HepG2 (cell line): ENCODE data around the gene ENTPD2. TPM values are rescaled to one million over a fixed set of nuclear protein-coding genes. Genes with fewer than 3 reads are reported as not detected.

ENCODE experiments used
- ATAC-seq: fragments of 200-7000 bp; cut with Tn5 transposase; 3 replicates; pipeline ENCODE4 v1.9.1; 2020; ENCODE audit warnings: mild to moderate bottlenecking, moderate library complexity
- BruUV-seq: library from RNA; stranded (reverse); fragments of 400-500 nt; replicated peaks from 2 replicates; lab custom pipeline; 2021; lab: Mats Ljungman, UMichigan
- CTCF ChIA-PET: fragments of 300-600 bp; formaldehyde crosslinking; extraction: SDS; loops from one replicate; lab custom pipeline; 2021; ENCODE audit warnings: low total read pairs, inconsistent platforms, low intra/inter-chr PET ratio; lab: Yijun Ruan, JAX
- POLR2A ChIA-PET: fragments of 350-600 bp; sonication (Branson Sonifier 250); formaldehyde crosslinking; loops from one replicate; lab custom pipeline; 2020; ENCODE audit warnings: antibody characterized with exemption, inconsistent platforms; lab: Yijun Ruan, JAX
- DNase-seq: peaks from one replicate; pipeline ENCODE4 v3.0.0-alpha.2; 2015; ENCODE audit warnings: low spot score
- FAIRE-seq: peaks from 3 replicates; lab custom pipeline; 2011; peaks lifted over from hg19 to GRCh38; lab: Jason Lieb, UNC
- H2AFZ ChIP-seq: one replicate; pipeline ENCODE4 v1.6.1; 2011; ENCODE audit warnings: low read length, inconsistent platforms
- H3K27ac ChIP-seq: fragments of 300-600 bp; 3 replicates; pipeline ENCODE4 v1.8.0; 2011; ENCODE audit warnings: mixed run types, mild to moderate bottlenecking, mixed read lengths, low read length, inconsistent platforms; ENCODE audit not compliant: insufficient read depth; ENCODE audit errors: extremely low read length
- H3K27me3 ChIP-seq, 2 experiments: fragments of 200-600 bp in 1 of 2; 2 replicates in 1 of 2; 3 replicates in 1 of 2; pipeline versions ENCODE4 v1.6.0 to v1.8.0; 2011; ENCODE audit warnings: low read length in 2 of 2, mild to moderate bottlenecking in 2 of 2, moderate library complexity in 2 of 2, inconsistent platforms in 1 of 2; ENCODE audit not compliant: insufficient read depth in 2 of 2, control insufficient read depth in 1 of 2
- H3K36me3 ChIP-seq, 2 experiments: fragments of 200-600 bp in 1 of 2; replicated peaks in 1 of 2; 2 replicates in 1 of 2; 3 replicates in 1 of 2; pipeline versions ENCODE4 v1.5.1 to v1.8.0; 2011; ENCODE audit warnings: low read length in 2 of 2, inconsistent platforms in 1 of 2; ENCODE audit not compliant: insufficient read depth in 2 of 2, control insufficient read depth in 1 of 2
- H3K4me1 ChIP-seq: 2 replicates; pipeline ENCODE4 v1.5.1; 2012; ENCODE audit warnings: low read length, inconsistent platforms; ENCODE audit not compliant: insufficient read depth
- H3K4me2 ChIP-seq: 2 replicates; pipeline ENCODE4 v1.6.0; 2011; ENCODE audit warnings: low read depth, low read length, inconsistent platforms
- H3K4me3 ChIP-seq, 3 experiments: fragments of 200-600 bp in 1 of 3; sonication (generic), shearing (Covaris generic) in 1 of 3; replicated peaks in 1 of 3; 2 replicates each; pipeline ENCODE4 v1.5.1; 2011 to 2016; ENCODE audit warnings: low read length in 3 of 3, inconsistent platforms in 2 of 3, low read depth in 2 of 3, mild to moderate bottlenecking in 2 of 3, control low read depth in 1 of 3, mixed read lengths in 1 of 3; ENCODE audit not compliant: insufficient read depth in 1 of 3
- H3K79me2 ChIP-seq: one replicate; pipeline ENCODE4 v1.6.1; 2011; ENCODE audit warnings: low read length, inconsistent platforms; ENCODE audit not compliant: insufficient read depth
- H3K9ac ChIP-seq: 2 replicates; pipeline ENCODE4 v1.6.0; 2011; ENCODE audit warnings: mild to moderate bottlenecking, low read depth, low read length, inconsistent platforms; ENCODE audit not compliant: insufficient read depth
- H3K9me3 ChIP-seq: 2 replicates; pipeline ENCODE4 v1.5.1; 2012; ENCODE audit warnings: mild to moderate bottlenecking, low read length
- H4K20me1 ChIP-seq: 2 replicates; pipeline ENCODE4 v1.6.0; 2011; ENCODE audit warnings: inconsistent platforms, mild to moderate bottlenecking, low read length, moderate library complexity; ENCODE audit not compliant: insufficient read depth
- ATF7 ChIP-seq, 2 experiments: fragments of 450-650 bp in 1 of 2; sonication (generic) in 1 of 2; formaldehyde crosslinking in 1 of 2; IDR thresholded peaks; 2 replicates each; pipeline versions ENCODE4 v1.4.0 to v1.6.1; 2016 to 2020; ENCODE audit warnings: antibody characterized with exemption in 1 of 2, mild to moderate bottlenecking in 1 of 2, missing genetic modification reagents in 1 of 2
- ZSCAN25 ChIP-seq: sonication (generic); formaldehyde crosslinking; IDR thresholded peaks from 2 replicates; pipeline ENCODE4 v1.8.0; 2022; ENCODE audit warnings: mild to moderate bottlenecking, missing genetic modification reagents
- WGBS: methylation state at CpG from one replicate; pipeline ENCODE4 v1.1.6; 2017; ENCODE audit warnings: low lambda C conversion rate; 5-methylcytosine and 5-hydroxymethylcytosine counted together
- in situ Hi-C: cut with HindIII; loops from 2 replicates; pipeline ENCODE4 v1.10.0; 2017; ENCODE audit warnings: low pct_unique_long_range_greater_than_20kb; ENCODE audit not compliant: extremely low pct_ligation_motif_present
- intact Hi-C: fragments of 100-400 bp; cut with micrococcal nuclease; formaldehyde crosslinking; loops from one replicate; pipeline ENCODE4 v1.10.0; 2022; ENCODE audit not compliant: unreplicated experiment
- polyA plus RNA-seq, 8 experiments: library from polyadenylated mRNA; depleted of rRNA in 3 of 8; stranded (reverse) in 7 of 8; unstranded in 1 of 8; fragments of >200 nt; fragmentation: Illumina TruSeq in 4 of 8; extraction: Trizol in 4 of 8; gene quantifications; 2 replicates each; pipeline versions ENCODE4 v1.2.1 to v1.2.3, GENCODE V29; 2011 to 2016; ENCODE audit warnings: low read depth in 4 of 8, missing spikeins in 1 of 8, mixed read lengths in 1 of 8; ENCODE audit not compliant: insufficient read depth in 1 of 8
- total RNA-seq, 5 experiments: library from RNA; depleted of rRNA; stranded (reverse); fragments of >200 nt; fragmentation: Illumina TruSeq; extraction: Trizol; gene quantifications; 2 replicates each; pipeline ENCODE4 v1.2.3, GENCODE V29; 2016; ENCODE audit warnings: low read depth in 1 of 5
- TF ChIP-seq, protein P1 (sequence below): sonication (generic); formaldehyde crosslinking; IDR thresholded peaks from 2 replicates; pipeline ENCODE4 v1.4.0; 2020; ENCODE audit warnings: missing genetic modification reagents
- TF ChIP-seq, protein P2 (sequence below): sonication (generic); formaldehyde crosslinking; IDR thresholded peaks from 2 replicates; pipeline ENCODE4 v1.4.0; 2020; ENCODE audit warnings: missing genetic modification reagents
- TF ChIP-seq, protein P3 (sequence below), 2 experiments: sonication (generic) in 1 of 2; formaldehyde crosslinking in 1 of 2; IDR thresholded peaks; 2 replicates each; pipeline versions ENCODE4 v1.6.1 to v1.9.0; 2014 to 2022; ENCODE audit warnings: antibody characterized with exemption in 1 of 2, borderline replicate concordance in 1 of 2, inconsistent platforms in 1 of 2, low read depth in 1 of 2, missing genetic modification reagents in 1 of 2

The ENTPD2 gene
- total and polyA plus RNA-seq, 2 of the 13 experiments (the other 11 are each of a cell fraction or from before 2014, with no cell fraction given): 0.95 to 3.2 TPM

DNA sequence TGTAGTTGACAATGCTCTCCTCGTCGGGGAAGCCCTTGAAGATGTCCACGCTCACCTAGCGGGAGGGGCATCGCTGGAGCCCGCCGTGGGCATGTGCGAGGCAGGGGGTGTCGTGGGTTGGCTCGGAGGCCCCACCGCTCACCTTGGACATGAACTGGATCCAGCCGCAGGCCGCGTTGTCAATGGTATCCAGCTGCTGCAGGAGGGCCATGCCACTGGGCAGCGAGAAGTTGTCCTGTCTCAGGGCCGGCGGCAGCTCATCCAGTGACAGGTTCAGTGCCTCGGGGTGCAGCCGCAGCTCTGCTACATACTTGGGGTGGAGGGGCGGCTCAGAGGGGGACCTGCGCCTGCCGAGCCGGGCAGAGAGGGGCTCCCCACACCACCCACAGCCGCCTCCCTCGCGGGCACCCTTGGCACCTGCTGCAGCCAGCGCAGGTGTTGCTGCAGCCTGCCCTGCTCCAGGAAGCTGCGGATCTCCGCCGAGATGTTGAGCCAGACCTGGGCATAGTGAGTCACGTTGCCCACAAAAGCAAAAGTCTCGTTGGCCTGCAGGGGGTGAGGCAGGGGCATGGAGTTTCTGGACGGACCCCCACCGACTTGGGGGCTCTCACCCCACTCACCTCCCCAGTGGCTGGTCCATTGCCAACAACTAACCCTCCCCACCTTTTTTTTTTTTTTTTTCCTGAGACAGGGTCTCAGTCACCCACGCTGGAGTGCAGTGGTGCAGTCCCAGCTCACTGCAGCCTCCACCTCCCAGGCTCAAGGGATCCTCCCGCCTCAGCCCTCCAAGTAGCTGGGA lies 34.9 kb downstream of the ENTPD2 start:
- H3K27ac ChIP-seq: no peak overlapping the region
- peaks cover 27% of the 10 kb centered on the region for H3K4me1 ChIP-seq
- no peak overlapping the region for H3K4me3 ChIP-seq
- H3K9me3 ChIP-seq: no peaks in the 10 kb centered on the region
- H3K4me2 ChIP-seq: no peak overlapping the region
- peaks cover 1 to 2% of the 10 kb centered on the region in 2 experiments; a peak in 1 of 5 replicates for H3K36me3 ChIP-seq
- no peaks in the 10 kb centered on the region for H3K79me2 ChIP-seq
- H2AFZ ChIP-seq: no peak overlapping the region
- ATAC-seq (no peak), DNase-seq (no peak), FAIRE-seq (no peak)
- no peak overlapping the region for H3K9ac ChIP-seq
- no TSS peak for BruUV-seq
- ChIA-PET CTCF (no interaction called here), POLR2A (no interaction called here)
- no peaks in the 10 kb centered on the region for H3K27me3 ChIP-seq
- TF ChIP-seq ZSCAN25 (CRISPR knock-in tag): no peak
- no peak for TF ChIP-seq ATF7 (IDR thresholded peaks at IDR 0.05)
- TF ChIP-seq ATF7 (CRISPR knock-in tag; IDR thresholded peaks at IDR 0.05): no peak
- TF ChIP-seq, protein P1, sequence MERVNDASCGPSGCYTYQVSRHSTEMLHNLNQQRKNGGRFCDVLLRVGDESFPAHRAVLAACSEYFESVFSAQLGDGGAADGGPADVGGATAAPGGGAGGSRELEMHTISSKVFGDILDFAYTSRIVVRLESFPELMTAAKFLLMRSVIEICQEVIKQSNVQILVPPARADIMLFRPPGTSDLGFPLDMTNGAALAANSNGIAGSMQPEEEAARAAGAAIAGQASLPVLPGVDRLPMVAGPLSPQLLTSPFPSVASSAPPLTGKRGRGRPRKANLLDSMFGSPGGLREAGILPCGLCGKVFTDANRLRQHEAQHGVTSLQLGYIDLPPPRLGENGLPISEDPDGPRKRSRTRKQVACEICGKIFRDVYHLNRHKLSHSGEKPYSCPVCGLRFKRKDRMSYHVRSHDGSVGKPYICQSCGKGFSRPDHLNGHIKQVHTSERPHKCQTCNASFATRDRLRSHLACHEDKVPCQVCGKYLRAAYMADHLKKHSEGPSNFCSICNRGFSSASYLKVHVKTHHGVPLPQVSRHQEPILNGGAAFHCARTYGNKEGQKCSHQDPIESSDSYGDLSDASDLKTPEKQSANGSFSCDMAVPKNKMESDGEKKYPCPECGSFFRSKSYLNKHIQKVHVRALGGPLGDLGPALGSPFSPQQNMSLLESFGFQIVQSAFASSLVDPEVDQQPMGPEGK (CRISPR knock-in tag): no peak
- TF ChIP-seq, protein P2, sequence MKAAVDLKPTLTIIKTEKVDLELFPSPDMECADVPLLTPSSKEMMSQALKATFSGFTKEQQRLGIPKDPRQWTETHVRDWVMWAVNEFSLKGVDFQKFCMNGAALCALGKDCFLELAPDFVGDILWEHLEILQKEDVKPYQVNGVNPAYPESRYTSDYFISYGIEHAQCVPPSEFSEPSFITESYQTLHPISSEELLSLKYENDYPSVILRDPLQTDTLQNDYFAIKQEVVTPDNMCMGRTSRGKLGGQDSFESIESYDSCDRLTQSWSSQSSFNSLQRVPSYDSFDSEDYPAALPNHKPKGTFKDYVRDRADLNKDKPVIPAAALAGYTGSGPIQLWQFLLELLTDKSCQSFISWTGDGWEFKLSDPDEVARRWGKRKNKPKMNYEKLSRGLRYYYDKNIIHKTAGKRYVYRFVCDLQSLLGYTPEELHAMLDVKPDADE (CRISPR knock-in tag): no peak
- TF ChIP-seq, protein P3, sequence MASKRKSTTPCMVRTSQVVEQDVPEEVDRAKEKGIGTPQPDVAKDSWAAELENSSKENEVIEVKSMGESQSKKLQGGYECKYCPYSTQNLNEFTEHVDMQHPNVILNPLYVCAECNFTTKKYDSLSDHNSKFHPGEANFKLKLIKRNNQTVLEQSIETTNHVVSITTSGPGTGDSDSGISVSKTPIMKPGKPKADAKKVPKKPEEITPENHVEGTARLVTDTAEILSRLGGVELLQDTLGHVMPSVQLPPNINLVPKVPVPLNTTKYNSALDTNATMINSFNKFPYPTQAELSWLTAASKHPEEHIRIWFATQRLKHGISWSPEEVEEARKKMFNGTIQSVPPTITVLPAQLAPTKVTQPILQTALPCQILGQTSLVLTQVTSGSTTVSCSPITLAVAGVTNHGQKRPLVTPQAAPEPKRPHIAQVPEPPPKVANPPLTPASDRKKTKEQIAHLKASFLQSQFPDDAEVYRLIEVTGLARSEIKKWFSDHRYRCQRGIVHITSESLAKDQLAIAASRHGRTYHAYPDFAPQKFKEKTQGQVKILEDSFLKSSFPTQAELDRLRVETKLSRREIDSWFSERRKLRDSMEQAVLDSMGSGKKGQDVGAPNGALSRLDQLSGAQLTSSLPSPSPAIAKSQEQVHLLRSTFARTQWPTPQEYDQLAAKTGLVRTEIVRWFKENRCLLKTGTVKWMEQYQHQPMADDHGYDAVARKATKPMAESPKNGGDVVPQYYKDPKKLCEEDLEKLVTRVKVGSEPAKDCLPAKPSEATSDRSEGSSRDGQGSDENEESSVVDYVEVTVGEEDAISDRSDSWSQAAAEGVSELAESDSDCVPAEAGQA (IDR thresholded peaks at IDR 0.05; ENCODE audit: low read depth): no peak
- TF ChIP-seq, protein P3 (CRISPR knock-in tag; IDR thresholded peaks at IDR 0.05; ENCODE audit: borderline replicate concordance): no peak
- 93% methylated on average over 5 of the region's 36 CpGs for WGBS
- in situ Hi-C loops: no loop called here
- intact Hi-C loops: no loop called here
- H4K20me1 ChIP-seq: no peaks in the 10 kb centered on the region
